ENCODE data around the gene GSDMA. TPM values are rescaled to one million over a fixed set of nuclear protein-coding genes. Genes with fewer than 3 reads are reported as not detected.
"Not testable (repeated sequence)": the region's sequence is repeated elsewhere in the genome, so short reads cannot be mapped to it uniquely, and the experiment has no call there.

GSDMA gene
- total RNA-seq, 2 experiments from 2014 or later: 0.17 TPM; not detected in 1

DNA sequence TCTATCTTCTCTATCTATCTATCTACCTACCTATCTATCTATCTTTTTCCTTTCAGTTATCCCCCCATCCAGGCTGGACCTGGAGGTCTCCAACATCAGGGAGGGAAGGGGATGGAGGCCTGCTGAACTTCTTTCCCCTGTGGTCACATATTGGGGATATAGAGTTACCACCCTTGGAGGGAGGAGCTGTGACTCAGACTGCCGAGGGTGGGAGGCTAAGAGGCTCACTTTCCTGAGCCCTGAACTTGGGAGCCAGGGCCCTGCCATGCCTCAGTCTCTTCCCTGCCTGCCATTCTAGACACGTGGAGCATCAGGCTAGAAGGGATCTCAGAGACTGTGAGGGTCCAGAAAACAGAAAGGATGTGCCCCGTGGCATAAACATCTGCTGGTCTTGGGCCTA lies 26.9 kb upstream of the GSDMA start:
- Mint-ChIP-seq H3K27ac (no peak overlapping the region), H3K4me1 (ENCODE audit: low read depth) (peaks cover 11% of the 10 kb centered on the region), H3K9me3 (no peaks in the 10 kb centered on the region), H3K4me3 (no peak overlapping the region), H3K27me3 (ENCODE audit: low read depth) (no peaks in the 10 kb centered on the region), H3K36me3 (ENCODE audit: low read depth) (no peaks in the 10 kb centered on the region)
- CTCF ChIA-PET: interaction anchor here (0.6 to 3.0 kb wide), 2 partner anchors 22 to 662 kb away, joined by 4 to 12 read pairs; no protein-coding TSS in a partner anchor
- DNase-seq: no peak
- intact Hi-C loops (cut with micrococcal nuclease): no loop called here

DNA sequence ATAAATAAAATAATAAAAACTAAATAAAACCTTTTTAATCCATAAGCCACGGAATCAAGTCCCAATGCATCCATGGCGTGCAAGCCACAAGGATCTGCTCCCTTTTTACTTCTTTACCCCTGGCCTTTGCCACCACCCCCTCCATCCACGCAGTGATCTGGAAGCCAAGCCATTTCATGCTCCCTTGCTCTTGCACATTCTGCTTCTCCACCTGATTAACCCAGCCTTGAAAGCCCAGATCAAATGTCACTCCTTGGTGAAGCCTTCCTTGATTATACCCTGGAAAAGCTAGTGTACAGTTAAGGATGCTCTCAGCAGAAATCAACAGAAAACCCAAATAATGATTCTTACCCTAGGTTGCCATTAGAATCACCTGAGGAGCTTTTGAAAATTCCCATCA lies 25.4 kb upstream of the GSDMA start:
- no peaks in the 10 kb centered on the region for H3K36me3 Mint-ChIP-seq (ENCODE audit: low read depth)
- no peaks in the 10 kb centered on the region for H3K9me3 Mint-ChIP-seq
- CTCF ChIA-PET: interaction anchor here (0.9 to 3.0 kb wide), 2 partner anchors 21 to 183 kb away, joined by 3 to 12 read pairs; no protein-coding TSS in a partner anchor
- H3K27me3 Mint-ChIP-seq (ENCODE audit: low read depth): no peaks in the 10 kb centered on the region
- H3K27ac Mint-ChIP-seq: no peak overlapping the region
- no peak for DNase-seq
- peaks cover 14% of the 10 kb centered on the region for H3K4me1 Mint-ChIP-seq (ENCODE audit: low read depth)
- intact Hi-C loops (cut with micrococcal nuclease): no loop called here
- H3K4me3 Mint-ChIP-seq: no peak overlapping the region

DNA sequence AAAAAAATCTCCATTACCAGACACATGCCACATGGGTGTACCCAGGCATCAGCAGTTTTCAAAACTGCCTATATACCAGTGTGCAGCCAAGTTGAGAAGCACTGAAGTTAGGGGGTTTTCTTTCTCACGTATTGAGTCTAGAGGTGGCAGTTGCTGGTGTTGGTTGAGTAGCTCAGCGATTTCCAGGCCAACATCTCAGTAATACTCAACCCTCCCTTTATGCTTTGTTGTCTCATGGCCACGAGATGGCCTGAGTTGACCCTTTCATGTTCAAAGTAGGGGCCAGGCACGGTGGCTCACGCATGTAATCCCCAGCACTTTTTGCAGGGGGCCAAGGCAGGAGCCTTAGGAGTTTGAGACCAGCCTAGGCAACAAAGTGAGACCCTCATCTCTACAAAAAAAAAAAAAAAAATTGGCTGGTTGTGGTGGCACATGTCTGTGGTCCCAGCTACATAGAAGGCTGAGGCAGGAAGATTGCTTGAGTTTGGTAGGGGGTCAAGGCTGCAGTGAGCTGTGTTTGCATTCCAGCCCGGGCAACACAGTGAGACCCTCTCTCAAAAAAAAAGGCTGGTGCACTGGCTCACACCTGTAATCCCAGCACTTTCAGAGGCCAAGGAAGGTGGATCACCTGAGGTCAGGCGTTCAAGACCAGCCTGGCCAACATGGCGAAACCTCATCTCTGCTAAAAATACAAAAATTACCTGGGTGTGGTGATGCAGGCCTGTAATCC lies 24.5 kb upstream of the GSDMA start:
- H3K36me3 Mint-ChIP-seq (ENCODE audit: low read depth): no peaks in the 10 kb centered on the region
- intact Hi-C loops (cut with micrococcal nuclease): no loop called here
- no peaks in the 10 kb centered on the region for H3K9me3 Mint-ChIP-seq
- no peaks in the 10 kb centered on the region for H3K27me3 Mint-ChIP-seq (ENCODE audit: low read depth)
- DNase-seq: no peak
- peaks cover 14% of the 10 kb centered on the region for H3K4me1 Mint-ChIP-seq (ENCODE audit: low read depth)
- CTCF ChIA-PET: interaction anchor here (0.6 to 3.0 kb wide), 2 partner anchors 20 to 63 kb away, joined by 5 to 12 read pairs; no protein-coding TSS in a partner anchor
- H3K27ac Mint-ChIP-seq: no peak overlapping the region
- no peak overlapping the region for H3K4me3 Mint-ChIP-seq

DNA sequence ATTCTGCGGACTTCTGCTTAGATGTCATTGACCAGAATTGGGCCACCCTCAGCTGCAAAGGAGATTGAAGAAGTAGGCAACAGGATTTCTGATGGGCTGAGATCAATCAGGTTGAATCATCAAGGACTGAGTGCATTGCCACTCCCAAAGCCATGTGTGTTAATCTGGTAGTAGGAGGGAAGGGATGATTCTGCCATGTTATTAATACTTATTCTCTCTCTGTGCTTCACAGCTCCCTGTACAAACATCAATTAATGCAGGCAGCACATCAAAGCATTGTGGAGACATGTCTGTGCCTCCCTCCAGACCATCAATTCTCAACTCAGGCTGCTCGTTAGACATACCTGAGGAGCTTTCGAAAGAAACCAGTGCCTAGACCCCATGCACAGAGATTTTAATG lies 23.7 kb upstream of the GSDMA start:
- H3K36me3 Mint-ChIP-seq (ENCODE audit: low read depth): no peaks in the 10 kb centered on the region
- CTCF ChIA-PET: interaction anchor here (0.6 kb wide), 1 partner anchor 18 kb away, joined by 3 read pairs; no protein-coding TSS in a partner anchor
- intact Hi-C loops (cut with micrococcal nuclease): no loop called here
- peaks cover 14% of the 10 kb centered on the region for H3K4me1 Mint-ChIP-seq (ENCODE audit: low read depth)
- H3K4me3 Mint-ChIP-seq: no peak overlapping the region
- H3K9me3 Mint-ChIP-seq: no peaks in the 10 kb centered on the region
- DNase-seq: no peak
- no peak overlapping the region for H3K27ac Mint-ChIP-seq
- no peaks in the 10 kb centered on the region for H3K27me3 Mint-ChIP-seq (ENCODE audit: low read depth)

DNA sequence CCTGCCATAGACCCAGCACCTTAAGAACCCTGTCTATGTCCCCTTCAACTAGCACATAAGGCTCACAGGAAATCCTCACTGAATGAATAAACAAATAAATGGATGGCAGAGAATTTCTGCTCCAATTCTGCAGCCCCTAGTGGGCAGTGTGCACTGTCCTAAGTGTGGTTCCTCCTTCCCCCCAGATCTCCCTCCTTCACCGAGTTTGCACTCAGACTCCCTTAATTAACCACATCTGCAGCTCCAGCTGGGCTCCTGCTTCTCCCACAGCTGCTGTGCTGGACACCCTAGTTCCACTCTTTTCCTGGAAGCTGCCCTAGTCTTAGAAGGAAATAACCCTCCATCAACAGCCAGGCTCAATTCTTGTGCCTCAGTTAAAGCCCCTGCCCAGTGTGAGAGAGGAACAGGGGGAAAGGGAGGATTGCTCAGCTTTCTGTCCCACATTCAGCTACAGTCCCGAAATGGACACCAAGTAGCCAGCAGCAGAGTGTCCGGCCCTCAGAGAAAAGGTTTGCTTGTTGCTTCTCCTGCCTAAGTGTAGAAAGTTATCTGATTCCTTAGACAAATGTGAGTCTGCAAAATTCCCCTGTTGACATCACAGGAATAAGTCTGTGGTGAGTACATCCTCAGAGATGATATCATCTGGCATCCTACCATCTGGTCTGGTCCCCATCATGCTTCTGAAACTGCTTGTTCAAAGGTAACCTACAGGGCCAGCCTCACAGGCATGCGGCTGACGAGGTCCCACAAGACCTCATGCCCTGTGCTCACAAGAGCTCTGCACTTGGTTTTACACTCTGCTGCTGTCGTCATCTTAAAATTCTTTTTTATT lies 23.0 kb upstream of the GSDMA start:
- intact Hi-C loops (cut with micrococcal nuclease): loop anchor here (1.0 to 5.0 kb wide), 3 partner anchors 13 to 42 kb away; partner anchors contain the start of genes LRRC3C, ORMDL3 and PSMD3
- Mint-ChIP-seq H3K4me1 (ENCODE audit: low read depth) (peaks cover 14% of the 10 kb centered on the region), H3K27ac (peak overlapping the region; percentile 36), H3K9me3 (no peaks in the 10 kb centered on the region), H3K27me3 (ENCODE audit: low read depth) (no peaks in the 10 kb centered on the region), H3K4me3 (no peak overlapping the region), H3K36me3 (ENCODE audit: low read depth) (no peaks in the 10 kb centered on the region)
- CTCF ChIA-PET: interaction anchor here (0.6 kb wide), 2 partner anchors 18 to 208 kb away, joined by 3 to 4 read pairs; no protein-coding TSS in a partner anchor
- peak; percentile 75 for DNase-seq

DNA sequence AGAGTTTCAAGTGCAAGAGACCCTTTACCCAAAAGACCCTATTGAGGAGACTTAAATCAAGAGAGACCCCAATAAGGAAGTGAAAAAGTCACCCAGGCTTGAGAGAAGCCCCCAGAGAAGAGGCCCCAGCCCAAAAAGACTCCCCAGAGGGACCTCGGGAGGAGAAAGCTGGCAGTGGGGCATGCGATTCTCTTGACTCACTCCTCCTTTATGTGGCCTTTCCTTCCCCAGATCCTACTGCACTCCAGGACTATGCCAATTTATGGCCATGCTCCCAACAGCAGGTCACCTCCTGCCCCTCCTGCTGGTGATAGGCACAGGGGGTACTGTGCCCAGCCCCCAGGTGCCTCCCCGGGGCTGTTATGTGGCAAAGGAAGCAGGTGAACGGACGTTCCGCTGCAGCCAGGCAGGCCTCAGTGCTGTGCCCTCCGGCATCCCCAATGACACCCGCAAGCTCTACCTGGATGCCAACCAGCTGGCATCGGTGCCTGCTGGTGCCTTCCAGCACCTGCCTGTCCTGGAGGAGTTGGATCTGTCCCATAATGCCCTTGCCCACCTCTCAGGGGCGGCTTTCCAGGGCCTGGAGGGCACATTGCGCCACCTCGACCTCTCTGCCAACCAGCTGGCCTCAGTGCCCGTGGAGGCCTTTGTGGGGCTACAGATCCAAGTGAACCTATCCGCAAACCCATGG lies 19.0 kb upstream of the GSDMA start:
- H3K4me1 Mint-ChIP-seq (ENCODE audit: low read depth): peaks cover 20% of the 10 kb centered on the region
- no peak overlapping the region for H3K27ac Mint-ChIP-seq
- no peaks in the 10 kb centered on the region for H3K9me3 Mint-ChIP-seq
- intact Hi-C loops (cut with micrococcal nuclease): loop anchor here (5.0 kb wide), 1 partner anchor 38 kb away; the partner anchor contains the start of gene PSMD3
- H3K4me3 Mint-ChIP-seq: no peak overlapping the region
- no peaks in the 10 kb centered on the region for H3K27me3 Mint-ChIP-seq (ENCODE audit: low read depth)
- no peak for DNase-seq
- no peaks in the 10 kb centered on the region for H3K36me3 Mint-ChIP-seq (ENCODE audit: low read depth)
- CTCF ChIA-PET: no interaction called here

DNA sequence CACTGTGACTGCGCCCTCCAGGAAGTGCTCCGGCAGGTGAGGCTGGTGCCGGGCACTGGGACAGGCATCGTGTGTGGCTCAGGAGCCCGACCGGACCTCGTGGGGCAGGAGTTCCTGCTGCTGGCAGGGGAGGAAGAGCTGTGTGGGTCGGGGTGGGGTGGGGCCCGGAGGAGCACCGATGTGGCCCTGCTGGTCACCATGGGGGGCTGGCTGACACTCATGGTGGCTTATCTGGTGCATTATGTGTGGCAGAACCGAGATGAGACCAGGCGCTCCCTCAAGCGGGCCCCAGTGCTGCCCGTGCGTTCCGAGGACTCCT lies 18.5 kb upstream of the GSDMA start:
- H3K4me1 Mint-ChIP-seq (ENCODE audit: low read depth): peaks cover 22% of the 10 kb centered on the region
- intact Hi-C loops (cut with micrococcal nuclease): loop anchor here (5.0 kb wide), 1 partner anchor 38 kb away; the partner anchor contains the start of gene PSMD3
- no peaks in the 10 kb centered on the region for H3K27me3 Mint-ChIP-seq (ENCODE audit: low read depth)
- no peak overlapping the region for H3K4me3 Mint-ChIP-seq
- DNase-seq: no peak
- CTCF ChIA-PET: no interaction called here
- H3K9me3 Mint-ChIP-seq: no peaks in the 10 kb centered on the region
- H3K27ac Mint-ChIP-seq: no peak overlapping the region
- H3K36me3 Mint-ChIP-seq (ENCODE audit: low read depth): no peaks in the 10 kb centered on the region

DNA sequence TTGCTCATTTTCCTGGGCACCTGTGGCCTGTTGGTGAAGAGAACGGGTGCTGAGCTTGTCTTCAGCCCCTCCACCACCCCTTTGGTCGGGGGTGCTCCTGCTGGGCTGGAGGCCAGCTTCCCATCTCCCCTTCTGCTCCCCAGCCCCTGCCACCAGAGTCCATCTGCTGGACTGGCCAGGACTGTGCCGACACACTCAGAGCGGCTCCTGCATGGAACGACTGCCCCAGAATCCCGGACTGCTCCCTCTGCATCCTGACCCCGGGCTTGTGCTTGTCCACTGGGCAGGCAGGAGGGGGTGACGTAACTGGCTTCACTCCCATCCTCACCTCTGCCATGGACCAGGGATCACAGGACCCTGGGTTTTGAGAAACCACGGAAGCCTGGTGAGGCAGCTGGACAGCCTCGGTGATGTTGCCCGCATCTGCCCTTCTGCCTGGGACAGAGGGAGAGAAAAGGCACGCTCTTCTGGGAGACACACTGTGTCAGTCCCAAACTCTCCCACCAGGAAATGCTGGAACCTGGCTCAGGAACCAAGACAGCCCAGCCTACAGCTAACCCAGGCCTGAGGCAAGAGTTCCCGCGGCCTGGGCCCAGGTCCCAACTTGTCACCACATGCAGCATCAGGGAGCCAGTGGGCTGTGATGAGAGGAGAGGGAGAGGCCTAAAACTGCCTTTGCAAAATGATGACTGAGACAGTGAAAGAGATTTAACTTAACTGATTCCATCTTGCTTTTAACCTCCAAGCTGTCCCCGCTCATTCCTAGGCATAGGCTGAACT lies 16.1 kb upstream of the GSDMA start:
- no peak for DNase-seq
- Mint-ChIP-seq H3K9me3 (no peaks in the 10 kb centered on the region), H3K4me3 (no peak overlapping the region), H3K4me1 (ENCODE audit: low read depth) (peaks cover 8% of the 10 kb centered on the region), H3K36me3 (ENCODE audit: low read depth) (no peaks in the 10 kb centered on the region), H3K27ac (no peak overlapping the region), H3K27me3 (ENCODE audit: low read depth) (no peaks in the 10 kb centered on the region)
- intact Hi-C loops (cut with micrococcal nuclease): no loop called here
- CTCF ChIA-PET: interaction anchor here (1.0 to 1.1 kb wide), 2 partner anchors 12 to 74 kb away, joined by 3 read pairs; no protein-coding TSS in a partner anchor

DNA sequence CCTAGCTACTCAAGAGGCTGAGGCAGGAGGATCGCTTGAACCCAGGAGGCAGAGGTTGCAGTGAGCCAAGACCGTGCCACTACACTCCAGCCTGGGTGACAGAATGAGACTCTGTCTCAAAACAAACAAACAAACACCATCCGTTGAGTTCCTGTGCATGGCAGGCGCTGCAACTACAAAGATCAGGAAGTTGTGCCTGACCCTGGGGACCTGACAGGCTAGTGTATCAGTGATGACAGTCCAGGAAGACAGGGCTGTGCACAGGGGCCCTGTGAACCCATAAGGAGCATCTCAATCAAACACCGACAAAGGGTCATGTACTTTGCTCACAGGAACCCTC lies 14.3 kb upstream of the GSDMA start:
- H3K27ac Mint-ChIP-seq; DNase-seq; intact Hi-C loops (cut with micrococcal nuclease); H3K9me3 Mint-ChIP-seq; H3K27me3 Mint-ChIP-seq (ENCODE audit: low read depth); H3K36me3 Mint-ChIP-seq (ENCODE audit: low read depth); H3K4me3 Mint-ChIP-seq: not testable (repeated sequence)
- peaks cover 10% of the 10 kb centered on the region for H3K4me1 Mint-ChIP-seq (ENCODE audit: low read depth)
- CTCF ChIA-PET: interaction anchor here (1.1 kb wide), 1 partner anchor 78 kb away, joined by 4 read pairs; no protein-coding TSS in a partner anchor

DNA sequence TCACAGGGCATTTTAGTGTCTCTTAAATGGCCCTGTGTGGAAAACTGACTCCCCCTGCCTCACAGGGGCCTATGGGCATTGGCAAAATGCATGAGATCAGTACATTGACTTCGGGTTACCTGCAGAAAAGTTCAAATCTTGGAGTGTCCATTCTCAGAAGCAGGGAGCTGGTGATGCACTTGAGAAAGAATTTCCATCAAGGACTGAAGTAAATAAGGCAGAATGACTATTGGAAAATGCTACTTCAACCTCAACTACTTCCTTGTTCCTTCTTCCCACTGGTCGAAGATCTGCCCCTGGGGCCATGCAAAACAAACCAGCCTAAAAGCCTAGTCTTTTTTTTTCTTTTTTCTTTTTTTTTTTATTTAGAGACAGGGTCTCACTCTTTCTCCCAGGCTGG lies 13.8 kb upstream of the GSDMA start:
- H3K27me3 Mint-ChIP-seq (ENCODE audit: low read depth): no peaks in the 10 kb centered on the region
- H3K27ac Mint-ChIP-seq: no peak overlapping the region
- intact Hi-C loops (cut with micrococcal nuclease): no loop called here
- H3K36me3 Mint-ChIP-seq (ENCODE audit: low read depth): no peaks in the 10 kb centered on the region
- H3K4me3 Mint-ChIP-seq: no peak overlapping the region
- H3K9me3 Mint-ChIP-seq: no peaks in the 10 kb centered on the region
- CTCF ChIA-PET: interaction anchor here (0.6 kb wide), 1 partner anchor 20 kb away, joined by 3 read pairs; no protein-coding TSS in a partner anchor
- no peak for DNase-seq
- peaks cover 12% of the 10 kb centered on the region for H3K4me1 Mint-ChIP-seq (ENCODE audit: low read depth)

DNA sequence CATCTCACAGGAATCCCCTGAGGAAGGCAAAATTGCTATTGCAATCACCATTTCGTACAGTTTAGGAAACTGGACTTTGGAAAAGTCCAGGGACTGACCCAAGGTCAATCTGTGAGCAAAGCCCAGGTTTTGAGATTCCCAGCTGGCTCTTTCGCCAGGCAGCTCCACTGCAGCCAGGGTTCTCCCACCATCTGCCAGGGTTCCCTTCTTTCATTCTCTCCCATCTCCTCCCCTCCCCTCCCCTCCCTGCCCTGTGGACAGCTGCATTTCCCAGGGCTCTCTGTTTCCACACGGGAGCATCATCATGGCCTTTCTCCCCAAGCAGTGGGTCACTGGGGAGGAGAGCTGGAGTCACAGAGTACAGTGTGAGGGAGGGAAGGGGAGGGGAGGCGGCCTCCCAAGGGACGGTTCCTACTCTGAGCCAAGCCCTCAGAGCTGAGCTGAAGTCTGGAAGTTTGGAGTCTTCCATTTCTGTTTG lies 11.9 kb upstream of the GSDMA start:
- no peak for DNase-seq
- intact Hi-C loops (cut with micrococcal nuclease): no loop called here
- H3K9me3 Mint-ChIP-seq: no peaks in the 10 kb centered on the region
- H3K27me3 Mint-ChIP-seq (ENCODE audit: low read depth): no peaks in the 10 kb centered on the region
- H3K4me3 Mint-ChIP-seq: no peak overlapping the region
- CTCF ChIA-PET: no interaction called here
- H3K36me3 Mint-ChIP-seq (ENCODE audit: low read depth): no peaks in the 10 kb centered on the region
- H3K27ac Mint-ChIP-seq: no peak overlapping the region
- peaks cover 12% of the 10 kb centered on the region for H3K4me1 Mint-ChIP-seq (ENCODE audit: low read depth)
